SH-SY5Y (cell line): ENCODE measurements around the gene EYA2.

ENCODE experiments used
- GATA2 ChIP-seq: IDR thresholded peaks from 2 replicates; pipeline ENCODE4 v1.6.1; 2011; ENCODE audit warnings: mild to moderate bottlenecking, low read depth, low read length
- GATA3 ChIP-seq: IDR thresholded peaks from 2 replicates; pipeline ENCODE4 v1.6.1; 2011; ENCODE audit warnings: low read depth, mild to moderate bottlenecking, low read length, moderate library complexity

DNA sequence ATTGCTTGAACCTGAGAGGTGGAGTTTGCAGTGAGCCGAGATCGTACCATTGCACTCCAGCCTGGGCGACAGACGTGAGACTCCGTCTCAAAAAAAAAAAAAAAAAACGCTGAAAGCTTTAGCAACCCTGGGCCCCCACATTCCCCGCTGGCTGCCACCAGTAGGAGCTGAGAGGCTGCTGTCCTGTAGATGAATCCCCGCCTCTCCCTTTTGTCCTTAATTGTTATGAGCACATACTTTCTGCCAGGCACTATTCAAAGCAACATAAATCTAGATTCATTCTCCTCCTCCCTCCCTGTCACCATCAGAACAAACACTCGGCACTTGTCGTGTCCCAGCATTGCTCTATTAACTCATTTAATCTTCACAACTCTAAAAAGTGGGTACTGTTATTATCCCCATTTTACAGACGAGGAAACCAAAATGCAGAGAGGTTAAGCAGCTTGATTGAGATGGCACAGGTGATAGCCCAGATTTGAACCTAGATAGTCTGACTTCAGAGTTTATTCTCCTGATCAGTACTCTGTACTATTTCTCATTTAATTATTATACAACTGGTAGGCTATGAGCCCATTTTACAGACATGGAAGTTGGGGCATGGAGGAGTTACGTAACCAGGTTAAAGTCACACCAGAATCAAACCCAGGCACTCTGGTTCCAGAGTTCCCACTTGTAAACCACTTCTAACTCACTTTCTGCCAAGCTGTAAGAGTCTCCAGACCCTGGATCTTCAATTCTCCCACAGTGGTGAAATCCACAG is 97.4 kb downstream of the EYA2 start:
- TF ChIP-seq GATA3: no peak
- no peak for TF ChIP-seq GATA2
